Measurements from ENCODE around the gene PTBP2.

PTBP2 gene

GRCh38 chr1:96833376-96833775, 111.8 kb downstream of the PTBP2 start:
- no peak for DNase-seq

GRCh38 chr1:96834986-96835385, 113.4 kb downstream of the PTBP2 start:
- DNase-seq, result no peak

- no peak for DNase-seq
Observed at GRCh38 chr1:96837057-96837780, 115.6 kb downstream of the PTBP2 start.

- DNase-seq, result no peak
Observed at GRCh38 chr1:96837781-96838216, 116.2 kb downstream of the PTBP2 start.

- DNase-seq, result no peak
Observed at GRCh38 chr1:96840396-96840795, 118.8 kb downstream of the PTBP2 start.

GRCh38 chr1:96842215-96842614, 120.6 kb downstream of the PTBP2 start:
- no peak for DNase-seq

GRCh38 chr1:96843196-96843595, 121.6 kb downstream of the PTBP2 start:
- no peak for DNase-seq

GRCh38 chr1:96843601-96844000, 122.0 kb downstream of the PTBP2 start:
- no peak for DNase-seq

GRCh38 chr1:96845464-96845863, 123.9 kb downstream of the PTBP2 start:
- no peak for DNase-seq

- DNase-seq, result no peak
Observed at GRCh38 chr1:96861836-96862235, 140.3 kb downstream of the PTBP2 start.

- no peak for DNase-seq
Observed at GRCh38 chr1:96863449-96863848, 141.9 kb downstream of the PTBP2 start.
